Fibroblast of pulmonary artery (primary cell): ENCODE data around the gene TMEM44.
A peak's percentile ranks its signal among the peaks of the same experiment; 100 is the strongest.

Experiments used
- DNase-seq: peaks from one replicate; pipeline ENCODE4 v3.0.0-alpha.2; 2010; ENCODE audit warnings: low read depth
- H3K4me3 ChIP-seq: replicated peaks from 2 replicates; pipeline ENCODE4 v1.5.1; 2011; ENCODE audit warnings: low read depth, mild to moderate bottlenecking, control low read depth, low read length, moderate library complexity
- CTCF ChIP-seq: IDR thresholded peaks from 2 replicates; pipeline ENCODE4 v1.5.1; 2011; ENCODE audit warnings: mild to moderate bottlenecking, control low read depth, low read length, inconsistent platforms; ENCODE audit errors: missing control alignments

TMEM44 gene

GRCh38 chr3:194621947-194622346 is 11.3 kb downstream of the TMEM44 start:
- DNase-seq = no peak
- H3K4me3 ChIP-seq = no peak overlapping the region
- no peak for TF ChIP-seq CTCF

- DNase-seq = no peak
- TF ChIP-seq CTCF = no peak
- H3K4me3 ChIP-seq = no peak overlapping the region
These were observed 13.0 kb downstream of the TMEM44 start for GRCh38 chr3:194620196-194620595.

- no peak overlapping the region for H3K4me3 ChIP-seq
- no peak for TF ChIP-seq CTCF
- no peak for DNase-seq
These were observed 13.5 kb downstream of the TMEM44 start for GRCh38 chr3:194619741-194620140.

GRCh38 chr3:194618858-194619608 is 14.2 kb downstream of the TMEM44 start:
- no peak for TF ChIP-seq CTCF
- no peak for DNase-seq
- H3K4me3 ChIP-seq = no peak overlapping the region

GRCh38 chr3:194617827-194618226 is 15.4 kb downstream of the TMEM44 start:
- no peak overlapping the region for H3K4me3 ChIP-seq
- no peak for TF ChIP-seq CTCF
- peak; percentile 35 for DNase-seq

- no peak for TF ChIP-seq CTCF
- no peak for DNase-seq
- H3K4me3 ChIP-seq = no peak overlapping the region
These were observed 16.0 kb downstream of the TMEM44 start for GRCh38 chr3:194617143-194617671.

- no peak overlapping the region for H3K4me3 ChIP-seq
- DNase-seq = no peak
- no peak for TF ChIP-seq CTCF
These were observed 18.0 kb downstream of the TMEM44 start for GRCh38 chr3:194615226-194615625.
